Measurements from ENCODE around the gene SHROOM1.

GRCh38 chr5:132779961-132780360 is 50.5 kb downstream of the SHROOM1 start:
- TF ChIP-seq POLR2A (IDR thresholded peaks at IDR 0.05; ENCODE audit: low read depth, low read length) (no peak), CTCF (IDR thresholded peaks at IDR 0.05; ENCODE audit: extremely low read depth in 1 of 2, insufficient read depth in 1 of 2, low read depth in 1 of 2, low read length in 2 of 2) (no peak), EZH2 (IDR thresholded peaks at IDR 0.05; ENCODE audit: borderline replicate concordance, low read depth, low read length, severe bottlenecking) (no peak), JUN (IDR thresholded peaks at IDR 0.05; ENCODE audit: borderline replicate concordance, insufficient read depth, insufficient read length, low read depth) (no peak), MYC (IDR thresholded peaks at IDR 0.05; ENCODE audit: low read depth, low read length) (no peak), MAX (IDR thresholded peaks at IDR 0.05; ENCODE audit: insufficient read depth, insufficient read length) (no peak), FOS (IDR thresholded peaks at IDR 0.05; ENCODE audit: borderline replicate concordance, insufficient read depth, low read length) (no peak)
